GM18951 (cell line): Measurements from ENCODE around the gene DNMT3A.

Experiments used
- POLR2A ChIP-seq: IDR thresholded peaks from 4 replicates; pipeline ENCODE4 v1.6.1; 2011; ENCODE audit warnings: mild to moderate bottlenecking; ENCODE audit not compliant: insufficient read length, insufficient read depth; ENCODE audit errors: extremely low read depth
- in situ Hi-C: fragments of 300-500 bp; cut with MboI; formaldehyde crosslinking; loops from one replicate; pipeline ENCODE4 v1.12.0; 2022; ENCODE audit warnings: low sequenced_read_pairs, mixed read lengths, inconsistent platforms; ENCODE audit not compliant: unreplicated experiment

Gene DNMT3A

DNA sequence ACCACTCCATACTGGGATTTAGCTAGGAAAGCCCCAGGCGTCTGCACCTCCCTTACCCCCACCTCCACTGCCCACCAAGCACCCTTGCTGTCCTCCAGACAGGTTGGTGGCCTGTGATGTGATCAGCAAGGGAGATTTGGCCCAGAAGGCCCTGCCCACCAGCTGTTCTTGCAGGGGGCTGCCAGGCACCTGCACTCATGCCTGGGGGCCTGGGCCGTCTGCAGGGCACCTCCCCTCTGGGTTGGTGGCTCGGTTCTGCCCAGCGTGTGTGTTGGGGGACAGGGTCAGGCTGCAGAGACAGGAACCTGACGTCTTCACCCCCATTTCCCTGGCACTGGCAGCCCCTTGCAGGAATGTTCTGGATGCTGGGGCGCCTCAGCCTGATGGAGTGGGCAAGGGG, 5.8 kb downstream of the DNMT3A start:
- no peak for TF ChIP-seq POLR2A
- in situ Hi-C loops, result no loop called here

DNA sequence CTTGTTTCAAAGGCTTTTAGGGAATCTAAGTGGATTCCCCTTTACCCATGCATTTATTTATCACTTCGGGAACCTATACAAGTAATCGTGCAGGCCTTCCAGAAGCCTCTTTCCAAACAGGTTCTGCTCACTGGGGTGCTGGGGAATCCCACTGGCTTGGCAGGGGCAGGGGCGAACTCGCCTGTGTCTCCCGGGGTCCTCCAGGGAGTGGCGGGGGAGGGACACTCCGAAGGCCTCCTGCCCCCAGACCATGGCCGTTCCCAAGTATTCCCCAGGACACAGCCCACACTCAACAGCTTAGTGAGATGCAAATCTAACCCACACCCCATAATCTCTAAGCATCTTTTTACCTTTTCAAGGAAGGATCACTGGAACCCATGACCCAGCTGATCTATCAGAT, 6.5 kb downstream of the DNMT3A start:
- in situ Hi-C loops, result no loop called here
- TF ChIP-seq POLR2A, result no peak

DNA sequence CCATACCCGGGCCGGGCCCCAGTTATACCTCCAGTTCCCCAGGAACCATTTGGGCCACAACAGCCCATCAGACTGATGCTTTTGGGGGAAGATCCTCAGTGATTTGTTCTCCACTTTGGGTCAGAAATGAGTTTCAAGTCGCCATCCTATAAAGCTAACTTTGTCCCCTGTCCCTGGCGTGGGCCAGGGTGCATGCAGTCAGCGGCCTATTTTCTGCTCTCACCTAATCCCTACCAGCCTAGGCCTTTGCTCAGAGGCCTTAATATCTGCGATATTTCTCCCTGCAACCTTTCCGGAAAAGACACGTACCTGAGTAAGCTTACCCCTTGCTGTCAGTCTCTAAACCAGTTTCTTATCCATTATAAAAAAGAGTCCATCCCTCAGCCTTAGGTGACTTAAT, 7.2 kb downstream of the DNMT3A start:
- in situ Hi-C loops, result no loop called here
- no peak for TF ChIP-seq POLR2A

- TF ChIP-seq POLR2A, result no peak
- in situ Hi-C loops, result no loop called here
Measured at GRCh38 chr2:25333981-25334380, 7.7 kb downstream of the DNMT3A start.

- no peak for TF ChIP-seq POLR2A
- in situ Hi-C loops, result no loop called here
Measured at GRCh38 chr2:25332571-25332970, 9.2 kb downstream of the DNMT3A start.

GRCh38 chr2:25331686-25332365, 9.9 kb downstream of the DNMT3A start:
- in situ Hi-C loops, result no loop called here
- no peak for TF ChIP-seq POLR2A

GRCh38 chr2:25330937-25331336, 10.8 kb downstream of the DNMT3A start:
- in situ Hi-C loops, result no loop called here
- no peak for TF ChIP-seq POLR2A

GRCh38 chr2:25330273-25330672, 11.5 kb downstream of the DNMT3A start:
- TF ChIP-seq POLR2A, result no peak
- in situ Hi-C loops, result no loop called here

DNA sequence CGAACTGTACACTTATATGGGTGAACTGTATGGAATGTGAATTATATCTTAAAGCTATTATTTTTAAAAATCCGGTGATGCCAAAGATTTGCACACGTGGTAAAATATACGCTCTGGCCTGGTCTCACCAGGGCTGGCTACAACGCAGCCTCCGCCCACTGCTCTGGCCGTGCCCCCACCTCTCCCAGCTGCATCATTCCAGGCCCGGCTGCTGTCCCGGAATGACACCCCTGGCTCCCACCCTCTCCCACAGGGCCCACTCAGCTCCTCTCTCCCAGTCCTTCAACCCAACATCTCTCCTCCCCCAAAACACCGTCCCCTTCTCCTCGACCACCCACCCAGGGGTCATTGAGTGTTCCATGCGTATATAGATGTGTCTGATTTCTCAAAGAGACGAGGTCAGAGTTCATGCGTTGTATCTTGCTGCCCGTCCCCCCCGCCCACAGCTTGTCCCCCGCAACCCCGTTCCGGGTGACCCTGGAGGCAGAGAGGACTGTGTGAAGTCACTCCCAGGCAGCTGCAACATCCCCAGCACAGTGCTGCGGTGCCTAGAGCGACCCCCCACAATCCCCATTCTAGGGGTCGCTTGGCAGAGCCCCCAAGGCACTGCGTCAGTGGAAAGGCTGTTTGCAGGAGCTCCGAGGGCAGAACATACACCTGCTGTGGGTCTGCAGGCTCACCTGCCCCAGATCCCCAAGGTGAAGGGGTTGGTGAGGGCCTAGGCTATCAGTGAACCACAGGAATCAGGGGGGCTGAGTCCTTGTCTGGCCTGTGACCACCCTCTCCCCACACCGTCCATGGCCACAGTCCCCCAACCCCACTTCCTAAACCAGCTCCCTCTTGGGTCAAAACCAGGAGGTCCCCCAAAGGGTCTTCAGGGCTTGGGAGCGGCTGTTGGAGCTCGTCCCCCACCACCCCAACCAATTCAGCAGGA, 13.3 kb downstream of the DNMT3A start:
- in situ Hi-C loops, result no loop called here
- TF ChIP-seq POLR2A, result no peak

- in situ Hi-C loops, result no loop called here
Measured at GRCh38 chr2:25326326-25327013, 15.3 kb downstream of the DNMT3A start.

DNA sequence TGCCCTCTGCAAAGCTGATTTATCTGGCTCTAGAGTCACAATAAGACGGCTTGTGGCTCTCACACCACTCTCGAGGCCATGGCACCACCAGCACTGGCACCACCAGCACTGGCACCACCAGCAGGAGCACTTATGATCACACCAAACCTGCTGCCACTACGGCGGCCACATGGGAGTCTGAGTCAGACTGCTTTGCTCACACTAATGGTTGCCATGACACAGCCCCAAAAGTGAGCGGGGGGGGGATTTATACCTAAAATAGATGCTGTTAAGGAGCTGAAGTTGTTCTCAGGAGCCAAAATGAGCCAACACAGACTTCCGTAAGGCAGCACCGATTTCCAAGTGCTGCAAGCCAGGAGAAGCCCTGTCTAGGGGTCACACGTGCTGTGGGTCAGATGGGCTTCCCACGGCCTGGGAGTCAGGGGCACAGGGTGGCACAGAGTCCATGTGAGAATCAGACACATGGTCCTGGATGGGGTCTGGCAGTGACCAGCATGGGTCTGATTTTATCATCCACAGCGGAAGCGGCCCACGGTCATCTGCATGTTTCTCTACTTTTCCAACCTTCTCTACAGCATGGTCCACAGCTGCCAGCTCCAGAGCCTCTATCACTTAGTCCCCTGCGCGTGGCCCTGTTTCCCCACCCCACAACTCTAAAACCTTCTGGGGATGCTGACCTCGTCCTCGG, 16.7 kb downstream of the DNMT3A start:
- TF ChIP-seq POLR2A, result no peak
- in situ Hi-C loops, result no loop called here

More at GRCh38 chr2:25326326-25327013, 15.3 kb downstream of the DNMT3A start:
- no peak for TF ChIP-seq POLR2A

GRCh38 chr2:25324251-25324650, 17.5 kb downstream of the DNMT3A start:
- in situ Hi-C loops, result no loop called here
- no peak for TF ChIP-seq POLR2A
